Inflammatory macrophage treated with lipopolysaccharide for 4 hours (primary cell): Measurements from ENCODE around the gene F2RL2.

Source experiments
- DNase-seq: peaks from one replicate; pipeline ENCODE4 v3.0.0-alpha.2; 2020

Gene F2RL2

GRCh38 chr5:76620166-76620565 lies 3.0 kb downstream of the F2RL2 start:
- DNase-seq, result no peak

- no peak for DNase-seq
Observed at GRCh38 chr5:76617675-76618074, 5.5 kb downstream of the F2RL2 start.

GRCh38 chr5:76617229-76617628 lies 6.0 kb downstream of the F2RL2 start:
- no peak for DNase-seq

GRCh38 chr5:76616206-76616605 lies 7.0 kb downstream of the F2RL2 start:
- DNase-seq, result no peak

- no peak for DNase-seq
Observed at GRCh38 chr5:76615759-76616158, 7.4 kb downstream of the F2RL2 start.

- no peak for DNase-seq
Observed at GRCh38 chr5:76612942-76613341, 10.3 kb downstream of the F2RL2 start.

- no peak for DNase-seq
Observed at GRCh38 chr5:76610196-76610595, 13.0 kb downstream of the F2RL2 start.

- peak; percentile 94 for DNase-seq
Observed at GRCh38 chr5:76608833-76609232, 14.4 kb downstream of the F2RL2 start.

GRCh38 chr5:76607353-76607871 lies 15.8 kb downstream of the F2RL2 start:
- no peak for DNase-seq

- DNase-seq, result no peak
Observed at GRCh38 chr5:76606701-76607100, 16.5 kb downstream of the F2RL2 start.

- no peak for DNase-seq
Observed at GRCh38 chr5:76604838-76605237, 18.4 kb downstream of the F2RL2 start.

GRCh38 chr5:76603991-76604390 lies 19.2 kb downstream of the F2RL2 start:
- peak; percentile 71 for DNase-seq

GRCh38 chr5:76602094-76602726 lies 21.0 kb downstream of the F2RL2 start:
- no peak for DNase-seq

- DNase-seq, result peak; percentile 68
Observed at GRCh38 chr5:76601470-76601869, 21.7 kb downstream of the F2RL2 start.

GRCh38 chr5:76600716-76601115 lies 22.5 kb downstream of the F2RL2 start:
- no peak for DNase-seq

- DNase-seq, result no peak
Observed at GRCh38 chr5:76598531-76598930, 24.7 kb downstream of the F2RL2 start.

GRCh38 chr5:76595755-76596481 lies 27.3 kb downstream of the F2RL2 start:
- DNase-seq, result no peak

- DNase-seq, result no peak
Observed at GRCh38 chr5:76594107-76594506, 29.1 kb downstream of the F2RL2 start.

GRCh38 chr5:76592692-76593091 lies 30.5 kb downstream of the F2RL2 start:
- DNase-seq, result no peak

- DNase-seq, result no peak
Observed at GRCh38 chr5:76591366-76591765, 31.8 kb downstream of the F2RL2 start.

GRCh38 chr5:76590027-76590426 lies 33.2 kb downstream of the F2RL2 start:
- DNase-seq, result peak; percentile 84

- no peak for DNase-seq
Observed at GRCh38 chr5:76586531-76586930, 36.7 kb downstream of the F2RL2 start.

GRCh38 chr5:76585783-76586217 lies 37.4 kb downstream of the F2RL2 start:
- no peak for DNase-seq
